Panc1 (cell line): Measurements from ENCODE around the gene FLT1. TPM values are rescaled to one million over a fixed set of nuclear protein-coding genes. Genes with fewer than 3 reads are reported as not detected.

Experiments
- ATAC-seq: fragments of 200-7000 bp; cut with Tn5 transposase; 2 replicates; pipeline ENCODE4 v1.9.1; 2020; ENCODE audit warnings: mild to moderate bottlenecking, moderate library complexity
- BruUV-seq: library from RNA; stranded (reverse); fragments of 400-500 nt; replicated peaks from 2 replicates; lab custom pipeline; 2021; lab: Mats Ljungman, UMichigan
- CTCF ChIA-PET: fragments of 300-600 bp; sonication (Branson Sonifier 250); formaldehyde crosslinking; loops from one replicate; lab custom pipeline; 2022; ENCODE audit warnings: antibody characterized with exemption; lab: Charles Lee
- POLR2A ChIA-PET: fragments of 300-600 bp; sonication (Branson Sonifier 250); formaldehyde crosslinking; loops from one replicate; lab custom pipeline; 2022; ENCODE audit warnings: antibody characterized with exemption; lab: Charles Lee
- DNase-seq: peaks from one replicate; pipeline ENCODE4 v3.0.0-alpha.2; 2010; ENCODE audit warnings: low read depth, low spot score
- H3K27ac ChIP-seq: 2 replicates; pipeline ENCODE4 v1.5.1; 2011; ENCODE audit warnings: mild to moderate bottlenecking, low read length, inconsistent platforms
- H3K27me3 ChIP-seq: fragments of 200-500 bp; sonication (Bioruptor generic); 2 replicates; pipeline ENCODE4 v1.6.0; 2014; ENCODE audit warnings: low read length, inconsistent platforms; ENCODE audit not compliant: control insufficient read depth, insufficient read depth
- H3K36me3 ChIP-seq: fragments of 200-500 bp; sonication (Bioruptor generic); 2 replicates; pipeline ENCODE4 v1.5.1; 2014; ENCODE audit warnings: inconsistent platforms, mild to moderate bottlenecking, low read length, moderate library complexity; ENCODE audit not compliant: control insufficient read depth, insufficient read depth
- H3K4me1 ChIP-seq: 2 replicates; pipeline ENCODE4 v1.5.1; 2011; ENCODE audit warnings: inconsistent platforms, mild to moderate bottlenecking, low read length, moderate library complexity; ENCODE audit not compliant: control insufficient read depth, insufficient read depth
- H3K4me3 ChIP-seq, 2 experiments: 2 replicates each; pipeline ENCODE4 v1.5.1; 2011 to 2012; ENCODE audit warnings: low read depth in 2 of 2, low read length in 2 of 2, mild to moderate bottlenecking in 2 of 2, inconsistent platforms in 1 of 2, moderate library complexity in 1 of 2
- H3K9me3 ChIP-seq: fragments of 200-500 bp; sonication (Bioruptor generic); 2 replicates; pipeline ENCODE4 v1.5.1; 2014; ENCODE audit warnings: low read depth, mild to moderate bottlenecking, inconsistent platforms, low read length, moderate library complexity; ENCODE audit not compliant: control insufficient read depth, insufficient read depth
- POLR2AphosphoS5 ChIP-seq: IDR thresholded peaks from 2 replicates; pipeline ENCODE4 v1.6.1; 2012; ENCODE audit warnings: mild to moderate bottlenecking, low read depth, low read length, moderate library complexity
- SIN3A ChIP-seq: IDR thresholded peaks from 2 replicates; pipeline ENCODE4 v1.6.1; 2012; ENCODE audit warnings: low read depth, mild to moderate bottlenecking, low read length, moderate library complexity, borderline replicate concordance; ENCODE audit not compliant: insufficient read depth
- TCF7L2 ChIP-seq: IDR thresholded peaks from 2 replicates; pipeline ENCODE4 v1.6.1; 2011; ENCODE audit warnings: mild to moderate bottlenecking, low read depth, low read length, inconsistent platforms
- in situ Hi-C: cut with HindIII; loops from 2 replicates; pipeline ENCODE4 v1.10.0; 2016; ENCODE audit warnings: low sequenced_read_pairs, low pct_unique_long_range_greater_than_20kb
- intact Hi-C: fragments of 100-400 bp; cut with micrococcal nuclease; formaldehyde crosslinking; loops from one replicate; pipeline ENCODE4 v1.10.0; 2022; ENCODE audit not compliant: unreplicated experiment
- total RNA-seq: library from RNA; stranded (reverse); gene quantifications from one replicate; pipeline ENCODE4 v1.2.1, GENCODE V29; 2021; ENCODE audit not compliant: unreplicated experiment
- TF ChIP-seq, protein P1 (sequence below): fragments of 450-650 bp; IDR thresholded peaks from 2 replicates; pipeline ENCODE4 v1.5.1; 2017; ENCODE audit warnings: mild to moderate bottlenecking
- TF ChIP-seq, protein P2 (sequence below), 2 experiments: IDR thresholded peaks; 2 replicates each; pipeline ENCODE4 v1.6.1; 2011 to 2012; ENCODE audit warnings: low read depth in 2 of 2, control low read depth in 1 of 2, low read length in 1 of 2, mild to moderate bottlenecking in 1 of 2, moderate library complexity in 1 of 2; ENCODE audit not compliant: insufficient read depth in 1 of 2

The FLT1 gene
- total RNA-seq, 1 experiment from 2014 or later, result 0.15 TPM

DNA sequence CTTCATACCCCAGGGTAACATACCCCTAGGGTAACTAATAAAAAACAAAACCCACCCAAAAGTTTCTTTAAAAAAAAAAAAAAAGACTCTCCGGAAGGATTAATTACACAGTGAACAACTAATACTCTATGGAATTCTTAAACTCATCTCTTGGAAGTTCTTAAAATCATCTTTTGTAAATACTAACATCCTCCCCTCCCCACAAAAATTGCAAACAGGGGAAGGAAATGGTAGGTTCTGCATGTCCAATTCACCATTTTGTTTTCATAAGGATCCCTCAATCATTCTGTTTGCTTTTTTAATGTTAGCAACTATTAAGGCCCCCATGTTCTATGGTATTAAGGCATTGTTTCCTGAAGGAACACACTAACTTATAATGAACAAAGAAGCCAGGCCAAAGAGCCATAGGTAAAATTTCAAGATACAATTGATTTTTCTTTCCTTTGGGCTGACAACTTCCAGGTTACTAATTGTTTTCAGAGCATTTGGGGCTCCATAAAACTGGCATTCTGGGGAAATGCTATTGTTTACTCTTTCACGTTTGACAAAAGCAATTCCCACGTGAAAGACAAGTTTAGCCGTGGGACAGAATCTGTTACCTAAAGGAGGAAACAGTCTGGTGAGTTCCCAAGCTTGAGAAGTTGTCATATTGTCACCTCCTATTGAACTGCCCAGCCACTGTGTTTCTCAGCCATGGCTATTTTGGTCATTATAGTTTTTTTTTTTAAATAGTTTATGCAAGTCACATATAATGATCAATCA is 107.0 kb downstream of the FLT1 start:
- ChIA-PET CTCF (no interaction called here), POLR2A (no interaction called here)
- DNase-seq, result no peak
- H3K4me3 ChIP-seq, result no peak overlapping the region
- H3K27ac ChIP-seq, result no peak overlapping the region
- no peak for ATAC-seq
- TF ChIP-seq, protein P1, sequence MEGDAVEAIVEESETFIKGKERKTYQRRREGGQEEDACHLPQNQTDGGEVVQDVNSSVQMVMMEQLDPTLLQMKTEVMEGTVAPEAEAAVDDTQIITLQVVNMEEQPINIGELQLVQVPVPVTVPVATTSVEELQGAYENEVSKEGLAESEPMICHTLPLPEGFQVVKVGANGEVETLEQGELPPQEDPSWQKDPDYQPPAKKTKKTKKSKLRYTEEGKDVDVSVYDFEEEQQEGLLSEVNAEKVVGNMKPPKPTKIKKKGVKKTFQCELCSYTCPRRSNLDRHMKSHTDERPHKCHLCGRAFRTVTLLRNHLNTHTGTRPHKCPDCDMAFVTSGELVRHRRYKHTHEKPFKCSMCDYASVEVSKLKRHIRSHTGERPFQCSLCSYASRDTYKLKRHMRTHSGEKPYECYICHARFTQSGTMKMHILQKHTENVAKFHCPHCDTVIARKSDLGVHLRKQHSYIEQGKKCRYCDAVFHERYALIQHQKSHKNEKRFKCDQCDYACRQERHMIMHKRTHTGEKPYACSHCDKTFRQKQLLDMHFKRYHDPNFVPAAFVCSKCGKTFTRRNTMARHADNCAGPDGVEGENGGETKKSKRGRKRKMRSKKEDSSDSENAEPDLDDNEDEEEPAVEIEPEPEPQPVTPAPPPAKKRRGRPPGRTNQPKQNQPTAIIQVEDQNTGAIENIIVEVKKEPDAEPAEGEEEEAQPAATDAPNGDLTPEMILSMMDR, result no peak
- TF ChIP-seq POLR2AphosphoS5, result no peak
- BruUV-seq, result no TSS peak
- intact Hi-C loops (no loop called here), in situ Hi-C loops (no loop called here)
- H3K4me1 ChIP-seq, result no peaks in the 10 kb centered on the region
- H3K9me3 ChIP-seq, result no peaks in the 10 kb centered on the region
- no peaks in the 10 kb centered on the region for H3K36me3 ChIP-seq
- H3K27me3 ChIP-seq, result no peaks in the 10 kb centered on the region; the same call in 1 of the 2 replicates

DNA sequence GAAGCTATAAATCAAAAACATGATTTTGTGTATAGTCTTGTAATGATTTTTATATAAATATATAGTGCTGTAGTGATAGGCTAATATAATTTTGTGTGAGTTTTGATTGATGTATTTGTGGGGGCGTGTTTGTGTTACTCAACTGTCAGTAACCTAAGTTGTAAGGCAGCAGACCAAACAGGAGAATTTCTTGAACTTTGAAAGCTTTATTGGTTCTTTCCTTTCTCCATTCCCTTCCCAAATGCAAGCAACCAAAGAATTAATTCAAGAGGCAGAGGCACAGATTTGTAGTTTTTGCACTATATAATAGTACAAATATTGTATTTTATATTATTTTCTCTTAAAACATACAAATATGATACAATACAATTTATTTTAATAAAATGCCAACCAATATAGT is 109.6 kb downstream of the FLT1 start:
- Histone ChIP-seq H3K9me3 (no peaks in the 10 kb centered on the region), H3K4me1 (no peaks in the 10 kb centered on the region), H3K4me3 (no peak overlapping the region), H3K27ac (no peak overlapping the region), H3K27me3 (no peaks in the 10 kb centered on the region; the same call in 1 of the 2 replicates), H3K36me3 (no peaks in the 10 kb centered on the region)
- intact Hi-C loops, result no loop called here
- TF ChIP-seq, protein P2, sequence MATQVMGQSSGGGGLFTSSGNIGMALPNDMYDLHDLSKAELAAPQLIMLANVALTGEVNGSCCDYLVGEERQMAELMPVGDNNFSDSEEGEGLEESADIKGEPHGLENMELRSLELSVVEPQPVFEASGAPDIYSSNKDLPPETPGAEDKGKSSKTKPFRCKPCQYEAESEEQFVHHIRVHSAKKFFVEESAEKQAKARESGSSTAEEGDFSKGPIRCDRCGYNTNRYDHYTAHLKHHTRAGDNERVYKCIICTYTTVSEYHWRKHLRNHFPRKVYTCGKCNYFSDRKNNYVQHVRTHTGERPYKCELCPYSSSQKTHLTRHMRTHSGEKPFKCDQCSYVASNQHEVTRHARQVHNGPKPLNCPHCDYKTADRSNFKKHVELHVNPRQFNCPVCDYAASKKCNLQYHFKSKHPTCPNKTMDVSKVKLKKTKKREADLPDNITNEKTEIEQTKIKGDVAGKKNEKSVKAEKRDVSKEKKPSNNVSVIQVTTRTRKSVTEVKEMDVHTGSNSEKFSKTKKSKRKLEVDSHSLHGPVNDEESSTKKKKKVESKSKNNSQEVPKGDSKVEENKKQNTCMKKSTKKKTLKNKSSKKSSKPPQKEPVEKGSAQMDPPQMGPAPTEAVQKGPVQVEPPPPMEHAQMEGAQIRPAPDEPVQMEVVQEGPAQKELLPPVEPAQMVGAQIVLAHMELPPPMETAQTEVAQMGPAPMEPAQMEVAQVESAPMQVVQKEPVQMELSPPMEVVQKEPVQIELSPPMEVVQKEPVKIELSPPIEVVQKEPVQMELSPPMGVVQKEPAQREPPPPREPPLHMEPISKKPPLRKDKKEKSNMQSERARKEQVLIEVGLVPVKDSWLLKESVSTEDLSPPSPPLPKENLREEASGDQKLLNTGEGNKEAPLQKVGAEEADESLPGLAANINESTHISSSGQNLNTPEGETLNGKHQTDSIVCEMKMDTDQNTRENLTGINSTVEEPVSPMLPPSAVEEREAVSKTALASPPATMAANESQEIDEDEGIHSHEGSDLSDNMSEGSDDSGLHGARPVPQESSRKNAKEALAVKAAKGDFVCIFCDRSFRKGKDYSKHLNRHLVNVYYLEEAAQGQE (IDR thresholded peaks at IDR 0.05; ENCODE audit: insufficient read depth in 1 of 2, low read depth in 2 of 2, low read length in 1 of 2), result no peak
- TF ChIP-seq, protein P1, result no peak
- TF ChIP-seq POLR2AphosphoS5, result no peak
- no peak for TF ChIP-seq SIN3A
- TF ChIP-seq TCF7L2, result no peak
- in situ Hi-C loops, result no loop called here
- BruUV-seq, result no TSS peak
- ChIA-PET POLR2A (no interaction called here), CTCF (no interaction called here)
- ATAC-seq, result no peak
- no peak for DNase-seq
